Astrocyte (in vitro differentiated cells and primary cell): Measurements from ENCODE around the gene EPM2A.

Experiments
- CTCF ChIP-seq: IDR thresholded peaks from 2 replicates; pipeline ENCODE4 v1.5.1; 2011; ENCODE audit warnings: low read depth, mild to moderate bottlenecking, inconsistent platforms, low read length, moderate library complexity; ENCODE audit not compliant: insufficient read depth
- EZH2 ChIP-seq: IDR thresholded peaks from 2 replicates; pipeline ENCODE4 v1.6.1; 2012; ENCODE audit warnings: mild to moderate bottlenecking, low read length, inconsistent platforms; ENCODE audit not compliant: insufficient read depth

GRCh38 chr6:145587334-145587733, 148.0 kb downstream of the EPM2A start:
- TF ChIP-seq EZH2 (no peak), CTCF (no peak)
